CD4-positive, alpha-beta T cell (primary cell): ENCODE data around the gene EPHB1. TPM values are rescaled to one million over a fixed set of nuclear protein-coding genes. Genes with fewer than 3 reads are reported as not detected.

ENCODE experiments used
- ATAC-seq: fragments of 200-7000 bp; cut with Tn5 transposase; one replicate; pipeline ENCODE4 v1.10.0; 2022; ENCODE audit warnings: mild to moderate bottlenecking; ENCODE audit not compliant: poor library complexity
- CTCF ChIA-PET: fragments of 350-600 bp; sonication (Branson Sonifier 250); formaldehyde crosslinking; loops from one replicate; lab custom pipeline; 2021; ENCODE audit warnings: antibody characterized with exemption, inconsistent platforms; lab: Charles Lee
- POLR2A ChIA-PET: fragments of 350-600 bp; sonication (Branson Sonifier 250); formaldehyde crosslinking; loops from one replicate; lab custom pipeline; 2021; ENCODE audit warnings: antibody characterized with exemption, inconsistent platforms; lab: Charles Lee
- DNase-seq, 14 experiments: peaks; one replicate each; pipeline ENCODE4 v3.0.0-alpha.2; 2013 to 2020; ENCODE audit warnings: mixed read lengths in 2 of 14
- H3K27ac ChIP-seq, 2 donors: one replicate each; pipeline versions ENCODE4 v1.5.1 to v1.7.0; 2013; ENCODE audit warnings: low read length in 2 of 2, low read depth in 1 of 2, mild to moderate bottlenecking in 1 of 2
- H3K27me3 ChIP-seq, 2 experiments: 1 replicate in 1 of 2; 2 replicates in 1 of 2; pipeline versions ENCODE4 v1.6.1 to v1.7.0; 2013; ENCODE audit warnings: low read length in 2 of 2, control low read depth in 1 of 2, mild to moderate bottlenecking in 1 of 2, moderate library complexity in 1 of 2; ENCODE audit not compliant: insufficient read depth in 2 of 2, control insufficient read depth in 1 of 2
- H3K36me3 ChIP-seq: one replicate; pipeline ENCODE4 v1.6.1; 2013; ENCODE audit warnings: low read length, control low read depth; ENCODE audit not compliant: insufficient read depth
- H3K4me1 ChIP-seq: one replicate; pipeline ENCODE4 v1.6.1; 2013; ENCODE audit warnings: low read length, control low read depth; ENCODE audit not compliant: insufficient read depth
- H3K4me3 ChIP-seq: one replicate; pipeline ENCODE4 v1.5.1; 2013; ENCODE audit warnings: mild to moderate bottlenecking, low read length, moderate library complexity
- H3K9me3 ChIP-seq, 2 experiments: 1 replicate in 1 of 2; 2 replicates in 1 of 2; pipeline versions ENCODE4 v1.6.1 to v1.7.0; 2013; ENCODE audit warnings: low read length in 2 of 2, mild to moderate bottlenecking in 2 of 2, control low read depth in 1 of 2, moderate library complexity in 1 of 2; ENCODE audit not compliant: control insufficient read depth in 1 of 2, insufficient read depth in 1 of 2
- H3K27ac Mint-ChIP-seq: one replicate; pipeline ENCODE4 v1.8.0; 2020; ENCODE audit warnings: mixed read lengths
- H3K27me3 Mint-ChIP-seq: one replicate; pipeline ENCODE4 v1.8.0; 2021; ENCODE audit warnings: mixed read lengths
- H3K36me3 Mint-ChIP-seq: one replicate; pipeline ENCODE4 v1.8.0; 2021; ENCODE audit warnings: low read depth, mixed read lengths
- H3K4me1 Mint-ChIP-seq: one replicate; pipeline ENCODE4 v1.8.0; 2021; ENCODE audit warnings: low read depth, mixed read lengths
- H3K4me3 Mint-ChIP-seq: one replicate; pipeline ENCODE4 v1.8.0; 2020; ENCODE audit warnings: mild to moderate bottlenecking, mixed read lengths
- H3K9me3 Mint-ChIP-seq: one replicate; pipeline ENCODE4 v1.8.0; 2020; ENCODE audit warnings: mixed read lengths
- intact Hi-C, 2 experiments: fragments of 100-400 bp; cut with DNase I in 1 of 2; cut with micrococcal nuclease in 1 of 2; formaldehyde crosslinking; loops; one replicate each; pipeline versions ENCODE4 v1.15.1 to v1.9.0; 2023 to 2025; cut with DNase I, micrococcal nuclease
- total RNA-seq, 174 experiments: library from RNA in 2 of 174; stranded (reverse) in 2 of 174; gene quantifications; one replicate each; pipeline ENCODE4 v1.2.3 and lab custom pipeline; 2021 to 2026
- TF ChIP-seq, protein P1 (sequence below): fragments of 200-600 bp; IDR thresholded peaks from one replicate; pipeline ENCODE4 v1.8.0; 2022; ENCODE audit warnings: antibody characterized with exemption, mild to moderate bottlenecking

The EPHB1 gene
- total RNA-seq, 2 experiments from 2014 or later = 0.08 to 0.49 TPM

DNA sequence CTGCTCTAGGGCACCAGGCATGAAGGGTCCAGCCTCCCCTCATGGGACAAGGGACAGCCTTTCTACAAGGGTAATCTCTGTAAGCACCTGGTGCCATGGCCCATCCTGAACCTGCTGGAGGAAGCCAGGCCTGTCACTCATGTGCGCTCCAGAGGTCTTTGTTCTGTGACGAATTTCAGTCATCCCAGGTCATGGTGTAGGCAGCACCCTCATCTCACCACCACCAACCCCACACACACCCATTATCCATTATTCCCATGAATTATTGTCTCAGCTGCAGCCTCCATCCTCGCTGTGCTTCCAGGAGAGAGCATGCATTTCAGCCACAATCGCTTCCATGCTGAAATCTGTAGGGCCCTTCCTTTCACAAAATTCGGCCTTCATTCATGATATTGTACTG is 419.3 kb downstream of the EPHB1 start:
- no peak overlapping the region for H3K27ac Mint-ChIP-seq

DNA sequence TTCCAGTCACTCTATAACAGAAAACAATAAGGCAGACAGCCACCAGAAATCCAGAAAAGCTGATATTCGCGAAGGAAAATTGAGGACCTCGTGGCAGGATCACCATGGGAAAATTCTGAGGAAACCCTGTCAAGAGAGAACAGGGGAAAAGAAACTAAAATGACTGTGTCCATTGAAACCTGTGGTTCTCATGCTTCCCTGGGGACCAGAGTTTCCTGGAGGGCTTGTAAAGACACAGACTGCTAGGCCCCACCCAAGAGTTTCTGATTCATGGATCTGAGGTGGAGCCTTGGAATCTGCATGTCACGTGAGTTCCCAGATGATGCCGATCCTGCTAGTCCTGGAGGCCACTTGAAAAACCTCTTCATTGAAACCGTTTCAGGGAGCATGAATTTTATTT is 420.5 kb downstream of the EPHB1 start:
- Mint-ChIP-seq H3K4me1 (no peaks in the 10 kb centered on the region), H3K9me3 (no peaks in the 10 kb centered on the region), H3K4me3 (no peak overlapping the region), H3K27ac (no peak overlapping the region), H3K36me3 (no peaks in the 10 kb centered on the region), H3K27me3 (peaks cover 3% of the 10 kb centered on the region)
- no peaks in the 10 kb centered on the region for H3K27me3 ChIP-seq
- POLR2A ChIA-PET = no interaction called here
- DNase-seq = no peak
- H3K36me3 ChIP-seq = no peaks in the 10 kb centered on the region
- H3K27ac ChIP-seq = no peak overlapping the region
- peaks cover 0 to 12% of the 10 kb centered on the region in 2 experiments for H3K9me3 ChIP-seq
- intact Hi-C loops = no loop called here
- TF ChIP-seq, protein P1, sequence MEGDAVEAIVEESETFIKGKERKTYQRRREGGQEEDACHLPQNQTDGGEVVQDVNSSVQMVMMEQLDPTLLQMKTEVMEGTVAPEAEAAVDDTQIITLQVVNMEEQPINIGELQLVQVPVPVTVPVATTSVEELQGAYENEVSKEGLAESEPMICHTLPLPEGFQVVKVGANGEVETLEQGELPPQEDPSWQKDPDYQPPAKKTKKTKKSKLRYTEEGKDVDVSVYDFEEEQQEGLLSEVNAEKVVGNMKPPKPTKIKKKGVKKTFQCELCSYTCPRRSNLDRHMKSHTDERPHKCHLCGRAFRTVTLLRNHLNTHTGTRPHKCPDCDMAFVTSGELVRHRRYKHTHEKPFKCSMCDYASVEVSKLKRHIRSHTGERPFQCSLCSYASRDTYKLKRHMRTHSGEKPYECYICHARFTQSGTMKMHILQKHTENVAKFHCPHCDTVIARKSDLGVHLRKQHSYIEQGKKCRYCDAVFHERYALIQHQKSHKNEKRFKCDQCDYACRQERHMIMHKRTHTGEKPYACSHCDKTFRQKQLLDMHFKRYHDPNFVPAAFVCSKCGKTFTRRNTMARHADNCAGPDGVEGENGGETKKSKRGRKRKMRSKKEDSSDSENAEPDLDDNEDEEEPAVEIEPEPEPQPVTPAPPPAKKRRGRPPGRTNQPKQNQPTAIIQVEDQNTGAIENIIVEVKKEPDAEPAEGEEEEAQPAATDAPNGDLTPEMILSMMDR = no peak
- no peak for ATAC-seq
- CTCF ChIA-PET = no interaction called here
- no peaks in the 10 kb centered on the region for H3K4me1 ChIP-seq
- H3K4me3 ChIP-seq = no peak overlapping the region

More for the DNA sequence above, 419.3 kb downstream of the EPHB1 start:
- Histone ChIP-seq H3K36me3 (no peaks in the 10 kb centered on the region), H3K27ac (no peak overlapping the region), H3K9me3 (peaks cover 0 to 12% of the 10 kb centered on the region in 2 experiments), H3K27me3 (no peaks in the 10 kb centered on the region), H3K4me3 (no peak overlapping the region), H3K4me1 (no peaks in the 10 kb centered on the region)
- no peak for ATAC-seq
- Mint-ChIP-seq H3K4me3 (no peak overlapping the region), H3K9me3 (no peaks in the 10 kb centered on the region), H3K36me3 (no peaks in the 10 kb centered on the region), H3K27me3 (peaks cover 3% of the 10 kb centered on the region), H3K4me1 (no peaks in the 10 kb centered on the region)
- POLR2A ChIA-PET = no interaction called here
- intact Hi-C loops = no loop called here
- TF ChIP-seq, protein P1 = no peak
- CTCF ChIA-PET = no interaction called here
- no peak for DNase-seq

DNA sequence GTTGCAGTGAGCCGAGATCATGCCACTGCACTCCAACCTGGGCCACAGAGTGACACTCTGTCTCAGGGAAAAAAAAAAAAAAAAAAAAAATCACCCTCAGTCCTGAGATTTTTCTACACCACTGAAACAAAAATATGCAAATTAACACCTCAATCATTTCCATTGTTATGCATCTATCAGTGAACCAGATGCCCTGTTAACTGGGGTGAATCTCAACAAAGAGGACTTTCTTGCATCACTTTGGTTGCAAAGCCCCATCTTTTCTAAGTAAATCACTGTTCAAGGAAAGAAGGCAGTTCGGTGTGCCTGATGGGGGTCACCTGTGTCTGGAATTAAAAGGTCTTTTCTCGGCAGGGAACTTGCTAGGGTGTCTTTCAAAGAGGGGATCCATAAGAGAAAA is 421.6 kb downstream of the EPHB1 start:
- Histone ChIP-seq H3K27ac (no peak overlapping the region), H3K4me1 (no peaks in the 10 kb centered on the region), H3K36me3 (no peaks in the 10 kb centered on the region), H3K9me3 (peaks cover 0 to 12% of the 10 kb centered on the region in 2 experiments), H3K4me3 (no peak overlapping the region), H3K27me3 (no peaks in the 10 kb centered on the region)
- H3K9me3 Mint-ChIP-seq = no peaks in the 10 kb centered on the region
- DNase-seq (no peak), ATAC-seq (no peak)
- H3K4me3 Mint-ChIP-seq = no peak overlapping the region
- H3K27ac Mint-ChIP-seq = no peak overlapping the region
- no peaks in the 10 kb centered on the region for H3K36me3 Mint-ChIP-seq
- ChIA-PET CTCF (no interaction called here), POLR2A (no interaction called here)
- TF ChIP-seq, protein P1 = no peak
- no peaks in the 10 kb centered on the region for H3K4me1 Mint-ChIP-seq
- H3K27me3 Mint-ChIP-seq = peaks cover 3% of the 10 kb centered on the region
- intact Hi-C loops = no loop called here
